Gastrocnemius medialis (tissue), 4 donors: Measurements from ENCODE around the gene POLR2B.

ENCODE experiments used
- CTCF ChIP-seq, 5 experiments: fragments of 450-650 bp in 3 of 5; fragments of 200-600 bp in 2 of 5; sonication (generic) in 2 of 5; IDR thresholded peaks in 4 of 5; conservative IDR thresholded peaks in 1 of 5; 1 replicate in 4 of 5; 2 replicates in 1 of 5; pipeline ENCODE4 v1.5.1; 2016 to 2019; ENCODE audit warnings: antibody characterized with exemption in 5 of 5, mild to moderate bottlenecking in 3 of 5, moderate library complexity in 3 of 5
- POLR2A ChIP-seq, 2 donors: fragments of 450-650 bp; IDR thresholded peaks; one replicate each; pipeline ENCODE4 v1.6.1; 2017; ENCODE audit warnings: antibody characterized with exemption in 2 of 2, mild to moderate bottlenecking in 2 of 2, moderate library complexity in 2 of 2

- TF ChIP-seq CTCF (IDR thresholded peaks at IDR 0.05 in 4 of 5, conservative IDR thresholded peaks at IDR 0.05 in 1 of 5): no peak
- no peak for TF ChIP-seq POLR2A (IDR thresholded peaks at IDR 0.05)
These were observed 98.0 kb downstream of the POLR2B start for GRCh38 chr4:57076646-57077045.
